OCI-LY7 (cell line): Measurements from ENCODE around the gene PWWP2B. TPM values are rescaled to one million over a fixed set of nuclear protein-coding genes. Genes with fewer than 3 reads are reported as not detected.
A peak's percentile ranks its signal among the peaks of the same experiment; 100 is the strongest.

Experiments used
- BruUV-seq: library from RNA; stranded (reverse); fragments of 400-500 nt; replicated peaks from 2 replicates; lab custom pipeline; 2021; lab: Mats Ljungman, UMichigan
- CTCF ChIA-PET: fragments of 300-600 bp; sonication (Branson Sonifier 250); formaldehyde crosslinking; loops from one replicate; lab custom pipeline; 2022; ENCODE audit warnings: antibody characterized with exemption; ENCODE audit not compliant: unreplicated experiment; lab: Charles Lee
- POLR2A ChIA-PET: fragments of 300-600 bp; sonication (Branson Sonifier 250); formaldehyde crosslinking; loops from one replicate; lab custom pipeline; 2022; ENCODE audit warnings: antibody characterized with exemption; lab: Charles Lee
- DNase-seq: peaks from one replicate; pipeline ENCODE4 v3.0.0-alpha.2; 2015; ENCODE audit warnings: low spot score
- H2AFZ ChIP-seq: fragments of 200-600 bp; sonication (generic), shearing (Covaris generic); 2 replicates; pipeline ENCODE4 v1.6.1; 2014; ENCODE audit warnings: mild to moderate bottlenecking, antibody characterized with exemption, low read length, moderate library complexity
- H3K27ac ChIP-seq: fragments of 200-600 bp; sonication (generic); 2 replicates; pipeline ENCODE4 v1.5.1; 2014; ENCODE audit warnings: mixed run types, low read depth, mild to moderate bottlenecking, moderate library complexity, low read length, inconsistent platforms; ENCODE audit not compliant: poor library complexity, severe bottlenecking
- H3K36me3 ChIP-seq: fragments of 200-600 bp; sonication (generic); 2 replicates; pipeline ENCODE4 v1.6.1; 2014; ENCODE audit warnings: mild to moderate bottlenecking, antibody characterized with exemption, low read length, moderate library complexity, mixed read lengths; ENCODE audit not compliant: insufficient read depth
- H3K4me1 ChIP-seq: fragments of 200-600 bp; sonication (generic); 2 replicates; pipeline ENCODE4 v1.5.1; 2014; ENCODE audit warnings: mild to moderate bottlenecking, low read length; ENCODE audit not compliant: insufficient read depth, poor library complexity, severe bottlenecking
- H3K4me2 ChIP-seq: fragments of 200-600 bp; sonication (generic); 2 replicates; pipeline ENCODE4 v1.6.1; 2014; ENCODE audit warnings: mild to moderate bottlenecking, low read length
- H3K4me3 ChIP-seq: fragments of 200-600 bp; sonication (generic); 2 replicates; pipeline ENCODE4 v1.5.1; 2014; ENCODE audit warnings: mild to moderate bottlenecking, low read depth, low read length; ENCODE audit not compliant: poor library complexity, severe bottlenecking
- H3K79me2 ChIP-seq: fragments of 200-600 bp; sonication (generic); 2 replicates; pipeline ENCODE4 v1.6.1; 2016; ENCODE audit warnings: low read depth, mild to moderate bottlenecking, low read length, moderate library complexity, mixed read lengths; ENCODE audit not compliant: insufficient read depth
- H3K9me2 ChIP-seq: fragments of 200-600 bp; sonication (generic); 2 replicates; pipeline ENCODE4 v1.6.1; 2016; ENCODE audit warnings: mild to moderate bottlenecking, low read length, mixed read lengths; ENCODE audit not compliant: insufficient read depth
- H3K9me3 ChIP-seq: fragments of 200-600 bp; sonication (generic); 2 replicates; pipeline ENCODE4 v1.6.1; 2014; ENCODE audit warnings: mild to moderate bottlenecking, mixed run types, low read length, mixed read lengths
- H4K20me1 ChIP-seq: fragments of 200-600 bp; sonication (generic); 2 replicates; pipeline ENCODE4 v1.6.1; 2014; ENCODE audit warnings: mild to moderate bottlenecking, antibody characterized with exemption, low read length, moderate library complexity, mixed read lengths; ENCODE audit not compliant: insufficient read depth
- CTCF ChIP-seq: fragments of 200-600 bp; sonication (generic); conservative IDR thresholded peaks from 2 replicates; pipeline ENCODE4 v1.5.1; 2014; ENCODE audit warnings: mild to moderate bottlenecking, antibody characterized with exemption, low read length, moderate library complexity, mixed read lengths
- EZH2phosphoT487 ChIP-seq: fragments of 200-600 bp; sonication (generic); IDR thresholded peaks from 2 replicates; pipeline ENCODE4 v1.6.1; 2018; ENCODE audit warnings: low read depth, borderline replicate concordance, mild to moderate bottlenecking, mixed run types, antibody characterized with exemption, low read length, moderate library complexity, mixed read lengths
- intact Hi-C: fragments of 100-400 bp; cut with micrococcal nuclease; formaldehyde crosslinking; loops from one replicate; pipeline ENCODE4 v1.10.0; 2022; ENCODE audit not compliant: unreplicated experiment
- total RNA-seq, 2 experiments: library from RNA; depleted of rRNA in 1 of 2; stranded (reverse); fragments of >200 nt in 1 of 2; shearing (Covaris generic) in 1 of 2; gene quantifications; 2 replicates each; pipeline ENCODE4 v1.2.3, GENCODE V29; 2014 to 2022

The PWWP2B gene
- total RNA-seq, 2 experiments from 2014 or later = 5.9 to 10.6 TPM

- Histone ChIP-seq H3K4me1 (no peaks in the 10 kb centered on the region), H3K27ac (no peak overlapping the region), H3K9me2 (no peaks in the 10 kb centered on the region), H2AFZ (no peak overlapping the region), H3K4me3 (no peak overlapping the region), H3K36me3 (no peaks in the 10 kb centered on the region), H4K20me1 (no peaks in the 10 kb centered on the region), H3K4me2 (no peak overlapping the region), H3K79me2 (no peaks in the 10 kb centered on the region), H3K9me3 (no peaks in the 10 kb centered on the region)
- DNase-seq = no peak
- CTCF ChIA-PET = interaction anchor here (0.5 kb wide), 1 partner anchor 672 kb away, joined by 3 read pairs; no protein-coding TSS in a partner anchor
- POLR2A ChIA-PET = no interaction called here
- intact Hi-C loops = loop anchor here (10.0 kb wide), 1 partner anchor 153 kb away; the partner anchor contains the start of gene INPP5A
- BruUV-seq = no TSS peak
- no peak for TF ChIP-seq EZH2phosphoT487
- TF ChIP-seq CTCF = no peak
Observed at GRCh38 chr10:132381741-132382140, 15.3 kb upstream of the PWWP2B start.

- CTCF ChIA-PET = no interaction called here
- Histone ChIP-seq H3K27ac (no peak overlapping the region), H3K4me2 (no peak overlapping the region), H3K4me3 (no peak overlapping the region), H2AFZ (no peak overlapping the region), H3K79me2 (no peaks in the 10 kb centered on the region), H3K4me1 (no peaks in the 10 kb centered on the region), H3K36me3 (no peaks in the 10 kb centered on the region), H3K9me3 (no peaks in the 10 kb centered on the region), H3K9me2 (no peaks in the 10 kb centered on the region), H4K20me1 (no peaks in the 10 kb centered on the region)
- TF ChIP-seq CTCF (no peak), EZH2phosphoT487 (no peak)
- intact Hi-C loops = loop anchor here (10.0 kb wide), 1 partner anchor 152 kb away; the partner anchor contains the start of gene INPP5A
- no peak for DNase-seq
- POLR2A ChIA-PET = no interaction called here
- no TSS peak for BruUV-seq
Observed at GRCh38 chr10:132382231-132382922, 14.6 kb upstream of the PWWP2B start.

DNA sequence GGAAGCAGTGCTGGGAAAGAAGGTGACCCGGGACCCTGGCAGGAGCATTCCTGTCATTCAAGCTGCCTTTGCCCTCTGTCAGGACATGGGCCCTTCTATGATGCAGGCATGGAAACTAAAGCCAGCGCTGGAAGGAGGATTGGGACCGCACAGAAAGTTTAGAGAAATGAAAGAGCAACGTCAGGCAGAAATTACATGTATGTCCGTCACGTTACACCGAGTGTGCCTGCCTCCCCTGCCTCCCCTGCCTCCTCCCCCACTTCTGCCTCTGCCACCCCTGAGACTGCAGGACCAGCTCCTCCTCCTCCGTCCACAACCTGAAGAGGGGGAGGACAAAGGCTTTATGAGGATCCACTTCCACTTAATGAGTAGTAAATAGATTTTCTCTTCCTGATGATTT lies 13.9 kb upstream of the PWWP2B start:
- Histone ChIP-seq H3K9me2 (no peaks in the 10 kb centered on the region), H3K36me3 (no peaks in the 10 kb centered on the region), H3K27ac (no peak overlapping the region), H3K9me3 (no peaks in the 10 kb centered on the region), H4K20me1 (no peaks in the 10 kb centered on the region), H3K4me3 (no peak overlapping the region), H3K79me2 (no peaks in the 10 kb centered on the region), H3K4me1 (peaks cover 5% of the 10 kb centered on the region), H3K4me2 (no peak overlapping the region), H2AFZ (peak overlapping the region; percentile 42; the same call in 1 of the 2 replicates)
- no TSS peak for BruUV-seq
- ChIA-PET CTCF (no interaction called here), POLR2A (interaction anchor here (1.1 kb wide), 1 partner anchor 38 kb away, joined by 3 read pairs; no protein-coding TSS in a partner anchor)
- intact Hi-C loops = loop anchor here (10.0 kb wide), 1 partner anchor 152 kb away; the partner anchor contains the start of gene INPP5A
- no peak for DNase-seq
- no peak for TF ChIP-seq CTCF
- TF ChIP-seq EZH2phosphoT487 = no peak
